ENCODE measurements around the gene F2RL3. TPM values are rescaled to one million over a fixed set of nuclear protein-coding genes. Genes with fewer than 3 reads are reported as not detected.

The F2RL3 gene
- total RNA-seq: 3.1 and 5.6 TPM in 2 replicates

DNA sequence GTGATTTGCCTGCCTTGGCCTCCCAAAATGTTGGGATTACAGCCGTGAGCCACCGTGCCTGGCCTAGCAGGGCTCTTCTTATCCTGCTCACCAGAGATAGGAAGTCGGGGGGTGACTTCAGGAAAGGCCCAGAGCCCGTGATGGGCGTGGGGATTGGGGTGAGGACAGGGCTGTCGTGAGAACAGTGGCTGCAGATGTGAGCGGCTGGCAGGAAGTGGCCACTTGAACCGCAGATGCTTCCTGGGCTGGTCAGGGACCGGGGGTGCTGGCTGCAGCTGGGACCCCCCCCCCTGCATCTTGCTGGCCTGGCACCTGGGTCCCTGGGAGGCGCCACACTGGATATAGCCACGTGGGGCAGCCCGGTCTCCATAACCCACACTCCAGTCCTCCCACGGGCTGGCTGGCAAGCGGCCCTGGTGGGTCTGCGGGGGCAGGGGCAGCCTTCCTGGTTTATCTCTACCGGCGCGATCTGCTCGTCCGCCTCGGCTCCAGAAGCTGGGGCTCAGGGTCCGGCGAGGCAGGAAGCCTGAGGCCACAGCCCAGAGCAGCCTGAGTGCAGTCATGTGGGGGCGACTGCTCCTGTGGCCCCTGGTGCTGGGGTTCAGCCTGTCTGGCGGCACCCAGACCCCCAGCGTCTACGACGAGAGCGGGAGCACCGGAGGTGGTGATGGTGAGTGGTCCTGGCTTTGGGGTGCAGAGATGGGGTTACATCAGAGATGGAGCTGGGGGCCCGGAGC lies at the start of gene F2RL3:
Gene F2RL3, plus strand, starts transcription at position 371 of the 737 bp plus-strand sequence. Its CDS starts 191 bp downstream, at position 562.

Other genes with a start within 250 kb of the F2RL3 start
- 43.3 and 43.7 TPM in 2 replicates for gene SMIM7, start 228.9 kb upstream of the F2RL3 start, total RNA-seq
- gene TMEM38A, start 227.9 kb upstream of the F2RL3 start, total RNA-seq: 3.3 and 3.8 TPM in 2 replicates
- gene NWD1, start 169.2 kb upstream of the F2RL3 start, total RNA-seq: not detected in 2 replicates
- gene SIN3B, start 59.6 kb upstream of the F2RL3 start, total RNA-seq: 39.5 and 66.5 TPM in 2 replicates
- 0.18 and 0.19 TPM in 2 replicates for gene CPAMD8, start 137.8 kb downstream of the F2RL3 start, total RNA-seq
- gene HAUS8, start 186.5 kb downstream of the F2RL3 start, total RNA-seq: 3.4 and 4.0 TPM in 2 replicates
- 47.7 and 58.8 TPM in 2 replicates for gene MYO9B, start 186.8 kb downstream of the F2RL3 start, total RNA-seq

All from endothelial cell of coronary artery (primary cell).